ENCODE results near the gene PLEKHG5.

- TF ChIP-seq ARNT (IDR thresholded peaks at IDR 0.05) (no peak), PKNOX1 (IDR thresholded peaks at IDR 0.05) (no peak), SUZ12 (IDR thresholded peaks at IDR 0.05) (no peak), TARDBP (IDR thresholded peaks at IDR 0.05) (no peak), SP1 (IDR thresholded peaks at IDR 0.05) (no peak), FOXM1 (IDR thresholded peaks at IDR 0.05; ENCODE audit: borderline replicate concordance) (no peak), CTBP1 (IDR thresholded peaks at IDR 0.05; ENCODE audit: borderline replicate concordance) (no peak), ELF4 (IDR thresholded peaks at IDR 0.05) (no peak), NFRKB (IDR thresholded peaks at IDR 0.05) (no peak), FOXK2 (IDR thresholded peaks at IDR 0.05) (no peak), HDGF (IDR thresholded peaks at IDR 0.05; ENCODE audit: borderline replicate concordance) (no peak), ZNF384 (IDR thresholded peaks at IDR 0.05) (no peak), L3MBTL2 (conservative IDR thresholded peaks at IDR 0.05) (no peak)
Measured at GRCh38 chr1:6497867-6498575, 6.6 kb upstream of the PLEKHG5 start.

Data from HEK293T (cell line).